HG03175 (cell line): ENCODE data around the gene ZBTB46.

Source experiments
- ATAC-seq: cut with Tn5 transposase; IDR thresholded peaks from one replicate; pipeline ENCODE4 v1.9.1; 2021; ENCODE audit warnings: mild to moderate bottlenecking, moderate library complexity; ENCODE audit not compliant: unreplicated experiment

The ZBTB46 gene

GRCh38 chr20:63768591-63769515, 62.2 kb downstream of the ZBTB46 start:
- no peak for ATAC-seq

- ATAC-seq, result no peak
Observed at GRCh38 chr20:63767886-63768285, 63.2 kb downstream of the ZBTB46 start.

- no peak for ATAC-seq
Observed at GRCh38 chr20:63767456-63767855, 63.6 kb downstream of the ZBTB46 start.

DNA sequence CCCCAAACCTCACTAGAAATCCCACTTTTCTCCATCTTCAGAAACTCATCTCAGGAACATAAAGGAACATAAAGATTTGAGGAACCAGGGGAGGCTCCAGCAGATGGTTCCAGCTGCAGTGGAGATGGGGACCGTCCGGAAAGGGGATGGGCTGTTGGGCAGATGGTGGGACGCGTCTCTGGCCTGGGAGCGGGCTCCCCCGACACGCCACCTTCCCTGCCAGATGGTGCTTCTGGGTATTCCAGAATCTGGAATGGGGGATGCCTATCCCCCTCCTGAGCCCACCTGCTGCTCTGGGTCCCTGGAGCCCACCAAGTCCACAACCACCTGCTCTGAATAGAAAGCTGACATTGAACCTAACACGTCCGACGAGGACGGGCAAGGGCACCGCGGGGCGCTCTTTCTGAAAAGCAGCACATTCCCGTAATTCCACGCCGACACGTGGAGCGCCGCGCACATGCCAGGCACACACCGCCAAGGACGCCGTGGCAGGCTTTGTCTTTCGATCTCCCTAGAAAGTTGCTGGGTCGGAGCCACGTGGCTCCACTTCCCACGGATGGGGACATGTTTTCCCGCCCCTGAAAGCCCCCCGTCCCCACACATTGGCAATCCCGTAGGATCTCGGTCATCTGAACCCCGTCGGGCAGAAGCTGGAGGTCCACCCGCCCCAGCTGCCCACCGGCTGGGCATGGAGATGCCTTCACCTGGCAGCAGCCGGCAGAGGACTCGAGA, 64.2 kb downstream of the ZBTB46 start:
- no peak for ATAC-seq

DNA sequence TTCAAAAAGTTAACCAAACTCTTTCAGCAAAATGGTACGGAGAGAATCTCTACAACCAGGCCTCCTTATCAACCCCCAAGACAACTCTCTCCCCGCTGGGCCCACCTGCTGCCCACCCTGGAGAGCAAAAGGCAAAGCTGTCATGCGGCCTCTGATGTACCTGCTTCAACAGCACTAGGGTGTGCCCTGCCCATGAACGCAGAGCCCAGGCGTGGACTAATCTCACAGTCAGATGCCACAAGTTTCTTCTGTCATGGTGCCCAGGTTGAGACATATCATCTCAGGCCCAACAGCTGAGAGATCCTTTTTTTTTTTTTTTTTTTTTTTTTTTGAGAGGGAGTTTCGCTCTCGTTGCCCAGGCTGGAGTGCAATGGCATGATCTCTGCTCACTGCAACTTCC, 65.2 kb downstream of the ZBTB46 start:
- ATAC-seq, result no peak

- ATAC-seq, result no peak
Observed at GRCh38 chr20:63765082-63765873, 65.8 kb downstream of the ZBTB46 start.

DNA sequence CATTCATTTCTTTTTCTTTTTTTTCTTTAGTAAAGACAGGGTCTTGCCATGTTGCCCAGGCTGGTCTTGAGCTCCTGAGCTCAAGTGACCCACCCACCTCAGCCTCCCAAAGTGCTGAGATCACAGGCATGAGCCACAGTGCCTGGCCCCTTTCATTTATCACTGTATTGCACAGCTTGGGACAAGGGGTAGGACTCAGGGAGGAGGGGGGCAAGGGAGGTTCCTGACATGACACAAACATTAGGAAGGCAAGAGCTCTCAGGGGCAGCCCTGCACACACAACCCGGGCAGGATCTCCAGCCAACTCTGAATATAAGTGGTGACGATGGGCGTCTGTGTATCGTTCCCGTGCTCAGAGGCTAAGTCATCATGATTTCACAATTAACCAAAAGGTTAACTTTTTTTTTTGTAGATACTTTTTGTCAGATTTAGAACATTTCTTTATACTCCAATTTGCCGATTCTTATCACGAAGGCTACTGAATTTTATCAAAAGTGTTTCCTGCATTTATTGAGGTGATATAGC, 71.6 kb downstream of the ZBTB46 start:
- no peak for ATAC-seq

DNA sequence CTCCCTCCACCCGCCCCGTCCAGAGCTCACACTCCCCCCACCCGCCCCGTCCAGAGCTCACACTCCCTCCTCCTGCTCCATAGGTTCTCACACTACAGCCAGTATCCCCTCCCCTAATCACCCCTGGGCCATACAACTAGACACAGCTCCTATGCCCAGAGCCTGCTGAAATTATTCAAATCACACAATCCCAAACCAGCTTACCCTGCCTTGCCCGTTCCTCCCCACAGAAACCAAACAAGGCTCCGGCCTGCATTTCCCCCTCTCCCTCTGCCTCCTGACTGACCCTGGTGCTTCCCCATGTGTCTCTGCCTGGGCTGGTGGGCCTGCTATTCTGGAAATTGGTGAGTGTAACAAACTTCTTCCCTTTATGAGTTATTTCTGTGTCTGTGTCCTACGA, 72.9 kb downstream of the ZBTB46 start:
- ATAC-seq, result no peak

DNA sequence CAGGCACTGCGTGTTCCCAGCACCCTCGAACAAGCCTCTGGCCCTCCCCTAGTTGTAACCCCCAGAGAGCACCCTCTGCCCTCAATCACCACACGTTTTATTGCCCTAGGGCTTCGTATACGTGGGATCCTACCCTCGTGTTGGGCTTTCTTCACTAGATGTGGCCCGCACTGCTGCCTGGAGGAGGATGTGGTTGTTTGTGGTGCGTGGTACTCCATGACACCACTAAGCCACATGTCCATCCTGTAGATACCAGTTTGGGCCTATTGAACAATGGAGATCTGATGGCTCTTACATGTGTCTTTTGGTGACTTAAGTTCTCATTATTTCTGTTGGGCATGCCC, 74.4 kb downstream of the ZBTB46 start:
- ATAC-seq, result no peak

DNA sequence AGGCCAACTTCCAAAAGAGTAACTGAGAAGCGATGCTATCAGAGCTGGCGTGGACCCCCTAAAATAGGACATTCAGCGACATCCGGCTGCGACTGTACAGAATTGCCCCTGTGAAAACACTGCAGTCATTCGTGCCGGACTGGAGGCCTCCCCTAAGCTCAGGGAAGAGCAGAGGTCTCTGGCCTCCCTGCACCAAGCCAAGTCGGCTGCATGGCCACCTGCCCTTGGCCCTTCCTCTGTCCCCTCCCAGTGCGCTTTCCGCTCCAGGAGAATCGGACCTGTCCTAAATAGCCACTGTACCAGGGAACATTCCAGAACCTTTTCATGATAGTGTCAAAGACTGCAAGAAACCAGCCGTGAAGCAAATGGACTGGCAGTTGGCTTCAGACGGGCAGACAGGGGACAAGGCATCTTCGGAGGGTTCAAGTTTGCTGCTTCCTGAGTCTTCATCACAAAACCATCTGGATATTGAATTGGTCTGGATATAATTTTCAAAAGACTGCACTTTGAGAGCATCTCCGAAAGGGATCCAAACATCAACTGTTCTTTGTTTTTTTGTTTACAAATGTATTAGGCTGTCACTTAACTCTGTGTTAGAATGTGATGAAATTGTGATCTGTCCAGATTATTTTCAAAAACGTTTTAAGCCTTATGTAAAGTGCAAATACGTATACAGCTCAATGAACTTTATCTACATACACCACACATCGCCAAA, 75.0 kb downstream of the ZBTB46 start:
- ATAC-seq, result no peak

GRCh38 chr20:63754008-63754407, 77.1 kb downstream of the ZBTB46 start:
- ATAC-seq, result no peak

- no peak for ATAC-seq
Observed at GRCh38 chr20:63753381-63753780, 77.7 kb downstream of the ZBTB46 start.

DNA sequence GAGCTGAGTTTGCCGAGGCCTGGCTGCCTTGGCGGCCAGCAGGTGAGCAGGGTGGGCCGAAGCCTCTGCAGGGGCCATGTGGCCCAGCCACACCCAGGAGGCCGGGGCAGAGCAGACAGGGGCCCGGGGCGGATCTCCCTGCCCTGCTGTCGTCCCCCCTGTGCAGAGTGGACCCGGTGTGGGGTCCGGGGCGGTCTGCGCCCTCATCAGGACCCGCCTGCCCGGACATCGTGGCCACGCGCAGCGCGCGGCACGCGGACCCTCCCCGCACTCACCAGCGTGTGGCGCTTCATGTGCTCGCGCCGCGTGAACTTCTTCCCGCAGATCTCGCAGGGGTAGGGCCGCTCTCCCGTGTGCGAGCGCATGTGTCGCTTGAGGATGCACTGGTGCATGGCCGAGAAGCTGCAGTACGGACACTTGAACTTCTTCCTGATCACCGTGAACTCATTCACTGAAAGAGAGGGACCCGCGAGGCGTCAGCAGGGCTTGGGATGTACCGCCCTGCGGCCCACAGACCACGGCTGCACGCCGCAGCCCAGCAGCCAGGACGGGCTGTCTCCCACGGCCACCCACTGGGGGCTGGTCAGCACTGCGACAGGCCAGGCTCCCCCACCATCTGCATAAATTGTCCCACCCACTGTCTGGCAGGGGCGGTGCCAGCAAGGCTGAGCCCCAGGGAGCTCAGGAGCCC, 78.5 kb downstream of the ZBTB46 start:
- no peak for ATAC-seq

GRCh38 chr20:63751471-63752271, 79.4 kb downstream of the ZBTB46 start:
- no peak for ATAC-seq

DNA sequence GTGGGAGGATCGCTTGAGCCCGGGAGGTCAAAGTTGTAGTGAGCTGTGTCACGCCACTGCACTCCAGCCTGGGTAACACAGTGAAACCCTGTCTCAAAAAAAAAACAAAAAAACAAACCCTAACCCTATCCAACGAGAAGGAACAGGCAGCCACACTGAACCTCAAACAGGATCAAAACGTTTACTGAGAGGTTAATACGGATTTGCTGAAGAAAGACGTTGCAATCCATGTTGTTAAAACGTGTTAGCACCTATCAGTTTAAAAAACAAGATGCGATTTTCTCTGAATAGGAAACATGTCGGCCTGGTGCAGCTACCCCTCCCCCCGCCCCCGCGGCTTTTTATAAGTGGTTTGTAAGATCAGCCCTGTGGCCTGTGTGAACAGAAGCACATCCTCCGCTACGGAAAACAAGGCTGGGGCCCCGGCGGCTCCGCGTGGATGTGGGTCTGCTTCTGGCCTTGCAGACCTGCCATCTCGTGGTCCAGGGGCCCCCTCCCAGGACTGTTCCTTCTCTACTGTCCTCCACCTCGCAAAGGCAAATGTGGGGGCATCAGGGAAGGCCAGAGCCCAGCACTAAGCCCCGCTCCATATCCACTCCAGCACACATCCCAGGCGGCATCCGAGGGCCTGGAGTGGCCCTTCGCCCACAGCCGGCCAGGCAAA, 80.1 kb downstream of the ZBTB46 start:
- no peak for ATAC-seq

DNA sequence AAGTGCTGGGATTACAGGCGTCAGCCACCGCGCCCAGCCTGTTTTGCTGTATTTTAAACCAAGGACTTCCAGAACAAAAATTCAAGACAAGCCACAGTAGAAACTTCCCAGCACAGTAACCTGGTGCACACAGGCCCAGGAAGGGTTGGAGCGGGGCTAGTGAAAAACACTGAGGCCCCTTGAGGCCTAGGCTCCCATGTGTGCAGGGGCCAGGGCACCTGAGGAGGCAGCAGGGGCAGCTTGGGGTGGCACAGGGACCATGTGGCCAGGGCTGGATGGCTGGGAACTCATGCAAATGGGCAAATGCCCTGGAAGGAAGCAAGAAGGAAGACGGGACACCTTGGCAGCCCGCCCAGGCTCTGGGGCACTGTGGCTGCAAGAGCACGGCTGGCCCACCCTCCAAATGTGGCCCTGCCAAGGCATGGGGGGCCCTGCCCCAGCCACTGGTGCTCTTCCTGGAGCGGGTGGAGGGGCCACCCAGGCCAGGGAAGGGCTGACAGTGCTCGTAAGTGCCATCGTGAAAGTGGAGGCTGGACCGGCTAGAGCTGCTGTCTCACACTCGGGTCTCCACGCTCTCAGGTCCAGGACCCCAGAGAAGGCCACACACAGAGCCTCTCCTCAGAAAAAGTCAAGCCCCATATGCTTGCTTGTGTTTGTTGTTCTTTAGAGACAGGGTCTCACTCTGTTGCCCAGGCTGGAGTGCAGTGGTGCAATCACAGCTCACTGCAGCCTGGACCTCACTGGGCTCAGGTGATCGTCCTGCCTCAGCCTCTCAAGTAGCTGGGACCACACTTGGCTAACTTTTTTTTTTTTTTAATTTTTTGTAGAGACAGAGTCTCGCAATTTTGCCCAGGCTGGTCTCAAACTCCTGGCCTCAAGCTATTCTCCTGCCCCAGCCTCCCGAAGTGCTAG, 81.2 kb downstream of the ZBTB46 start:
- no peak for ATAC-seq

- no peak for ATAC-seq
Observed at GRCh38 chr20:63748934-63749270, 82.2 kb downstream of the ZBTB46 start.
